Thoracic aorta (tissue), 2 donors: ENCODE measurements around the gene FAM120A. TPM values are rescaled to one million over a fixed set of nuclear protein-coding genes. Genes with fewer than 3 reads are reported as not detected.

ENCODE experiments used
- ATAC-seq: fragments of 150-250 bp; one replicate; pipeline ENCODE4 v1.8.0; 2017; ENCODE audit warnings: low read depth; ENCODE audit not compliant: insufficient number of reproducible peaks, low FRiP score
- DNase-seq: peaks from one replicate; pipeline ENCODE4 v3.0.0-alpha.2; 2020; ENCODE audit warnings: low spot score
- H3K27ac ChIP-seq, 2 donors: fragments of 200-600 bp; sonication (generic); 1 replicate in 1 of 2; 2 replicates in 1 of 2; pipeline ENCODE4 v1.5.1; 2016; ENCODE audit warnings: mild to moderate bottlenecking in 2 of 2, moderate library complexity in 2 of 2
- H3K27me3 ChIP-seq: fragments of 200-600 bp; sonication (generic); replicated peaks from 2 replicates; pipeline ENCODE4 v1.6.0; 2016; ENCODE audit warnings: mild to moderate bottlenecking; ENCODE audit not compliant: insufficient read depth
- H3K36me3 ChIP-seq: fragments of 200-600 bp; sonication (generic); one replicate; pipeline ENCODE4 v1.5.1; 2016
- H3K4me1 ChIP-seq, 2 donors: fragments of 200-600 bp; sonication (generic); 1 replicate in 1 of 2; 2 replicates in 1 of 2; pipeline versions ENCODE4 v1.5.1 to v1.6.0; 2016; ENCODE audit warnings: low read depth in 2 of 2, mild to moderate bottlenecking in 1 of 2; ENCODE audit not compliant: control insufficient read depth in 1 of 2
- H3K4me3 ChIP-seq: fragments of 200-600 bp; sonication (generic); 2 replicates; pipeline ENCODE4 v1.5.1; 2016; ENCODE audit warnings: mild to moderate bottlenecking
- H3K9me3 ChIP-seq: fragments of 200-600 bp; sonication (generic); 2 replicates; pipeline ENCODE4 v1.5.1; 2016
- total RNA-seq, 2 donors: library from RNA; depleted of rRNA; stranded (reverse); fragments of >200 nt; gene quantifications; one replicate each; pipeline versions ENCODE4 v1.1.0 to v1.2.3, GENCODE V29; 2016
- TF ChIP-seq, protein P1 (sequence below): fragments of 200-600 bp; sonication (generic); IDR thresholded peaks from one replicate; pipeline ENCODE4 v1.5.1; 2019; ENCODE audit warnings: antibody characterized with exemption

Gene FAM120A, protein sequence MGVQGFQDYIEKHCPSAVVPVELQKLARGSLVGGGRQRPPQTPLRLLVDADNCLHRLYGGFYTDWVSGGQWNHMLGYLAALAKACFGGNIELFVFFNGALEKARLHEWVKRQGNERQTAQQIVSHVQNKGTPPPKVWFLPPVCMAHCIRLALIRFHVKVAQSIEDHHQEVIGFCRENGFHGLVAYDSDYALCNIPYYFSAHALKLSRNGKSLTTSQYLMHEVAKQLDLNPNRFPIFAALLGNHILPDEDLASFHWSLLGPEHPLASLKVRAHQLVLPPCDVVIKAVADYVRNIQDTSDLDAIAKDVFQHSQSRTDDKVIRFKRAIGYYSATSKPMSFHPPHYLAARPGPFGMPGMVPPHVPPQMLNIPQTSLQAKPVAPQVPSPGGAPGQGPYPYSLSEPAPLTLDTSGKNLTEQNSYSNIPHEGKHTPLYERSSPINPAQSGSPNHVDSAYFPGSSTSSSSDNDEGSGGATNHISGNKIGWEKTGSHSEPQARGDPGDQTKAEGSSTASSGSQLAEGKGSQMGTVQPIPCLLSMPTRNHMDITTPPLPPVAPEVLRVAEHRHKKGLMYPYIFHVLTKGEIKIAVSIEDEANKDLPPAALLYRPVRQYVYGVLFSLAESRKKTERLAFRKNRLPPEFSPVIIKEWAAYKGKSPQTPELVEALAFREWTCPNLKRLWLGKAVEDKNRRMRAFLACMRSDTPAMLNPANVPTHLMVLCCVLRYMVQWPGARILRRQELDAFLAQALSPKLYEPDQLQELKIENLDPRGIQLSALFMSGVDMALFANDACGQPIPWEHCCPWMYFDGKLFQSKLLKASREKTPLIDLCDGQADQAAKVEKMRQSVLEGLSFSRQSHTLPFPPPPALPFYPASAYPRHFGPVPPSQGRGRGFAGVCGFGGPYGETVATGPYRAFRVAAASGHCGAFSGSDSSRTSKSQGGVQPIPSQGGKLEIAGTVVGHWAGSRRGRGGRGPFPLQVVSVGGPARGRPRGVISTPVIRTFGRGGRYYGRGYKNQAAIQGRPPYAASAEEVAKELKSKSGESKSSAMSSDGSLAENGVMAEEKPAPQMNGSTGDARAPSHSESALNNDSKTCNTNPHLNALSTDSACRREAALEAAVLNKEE
- total RNA-seq = 10 to 100 TPM; 65.3 to 87.8 TPM

DNA sequence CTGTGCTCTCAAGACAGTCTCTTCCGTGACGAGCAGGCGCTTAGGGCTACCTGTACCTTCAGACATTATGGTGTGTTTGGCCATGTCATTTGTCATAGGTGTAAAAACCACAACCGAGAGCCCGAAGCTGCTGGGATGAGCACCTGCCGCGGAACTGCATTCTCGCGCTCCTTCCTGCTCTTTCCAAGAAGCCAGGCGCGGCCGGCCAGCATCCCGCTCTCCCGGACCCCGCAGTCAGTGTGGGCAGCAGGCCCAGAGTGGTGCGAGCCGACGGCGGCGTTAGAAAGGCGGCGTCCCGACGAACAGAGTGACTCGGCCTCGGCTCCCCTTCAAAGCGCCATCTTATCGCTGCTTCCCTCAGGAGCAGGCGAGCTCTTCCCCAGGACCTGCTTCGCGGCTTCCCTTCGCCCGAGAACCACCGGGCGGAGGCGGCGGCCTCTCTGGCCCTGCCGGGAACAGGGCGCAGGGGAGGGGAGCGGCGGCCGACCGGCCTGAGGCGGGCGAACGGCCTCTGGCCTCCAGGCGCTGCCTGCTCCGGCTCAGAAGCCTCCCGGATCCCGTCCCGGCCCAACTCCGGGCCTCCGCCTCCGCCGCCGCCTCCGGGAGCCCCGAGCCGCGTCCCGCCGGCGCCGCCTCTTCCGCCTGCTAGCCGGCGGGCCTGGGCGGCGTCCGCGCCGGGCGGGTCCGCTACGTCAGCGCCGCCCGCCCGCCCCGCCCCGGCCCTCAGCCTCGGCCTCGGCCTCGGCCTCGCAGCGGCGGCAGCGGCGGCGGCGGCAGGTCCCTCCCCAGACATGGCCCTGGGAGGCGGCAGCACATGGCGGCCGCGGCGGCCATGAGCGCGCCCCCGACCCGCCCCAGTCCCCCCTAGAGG, at the start of gene FAM120A:
TSS of gene FAM120A (plus strand) at position 741 of the 871 bp plus-strand sequence. CDS start 231 bp downstream, outside the sequence.
- H3K4me1 ChIP-seq = peaks cover 30 to 40% of the 10 kb centered on the region in 2 donors
- peak; percentile 79 for ATAC-seq
- TF ChIP-seq, protein P1, sequence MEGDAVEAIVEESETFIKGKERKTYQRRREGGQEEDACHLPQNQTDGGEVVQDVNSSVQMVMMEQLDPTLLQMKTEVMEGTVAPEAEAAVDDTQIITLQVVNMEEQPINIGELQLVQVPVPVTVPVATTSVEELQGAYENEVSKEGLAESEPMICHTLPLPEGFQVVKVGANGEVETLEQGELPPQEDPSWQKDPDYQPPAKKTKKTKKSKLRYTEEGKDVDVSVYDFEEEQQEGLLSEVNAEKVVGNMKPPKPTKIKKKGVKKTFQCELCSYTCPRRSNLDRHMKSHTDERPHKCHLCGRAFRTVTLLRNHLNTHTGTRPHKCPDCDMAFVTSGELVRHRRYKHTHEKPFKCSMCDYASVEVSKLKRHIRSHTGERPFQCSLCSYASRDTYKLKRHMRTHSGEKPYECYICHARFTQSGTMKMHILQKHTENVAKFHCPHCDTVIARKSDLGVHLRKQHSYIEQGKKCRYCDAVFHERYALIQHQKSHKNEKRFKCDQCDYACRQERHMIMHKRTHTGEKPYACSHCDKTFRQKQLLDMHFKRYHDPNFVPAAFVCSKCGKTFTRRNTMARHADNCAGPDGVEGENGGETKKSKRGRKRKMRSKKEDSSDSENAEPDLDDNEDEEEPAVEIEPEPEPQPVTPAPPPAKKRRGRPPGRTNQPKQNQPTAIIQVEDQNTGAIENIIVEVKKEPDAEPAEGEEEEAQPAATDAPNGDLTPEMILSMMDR = no peak
- peaks cover 20% of the 10 kb centered on the region for H3K36me3 ChIP-seq
- DNase-seq = peak; percentile 12
- no peaks in the 10 kb centered on the region for H3K9me3 ChIP-seq
- H3K27me3 ChIP-seq = no peaks in the 10 kb centered on the region
- H3K27ac ChIP-seq = peak within 1 kb of the TSS; percentile 98
- H3K4me3 ChIP-seq = peak within 1 kb of the TSS; percentile 96

DNA sequence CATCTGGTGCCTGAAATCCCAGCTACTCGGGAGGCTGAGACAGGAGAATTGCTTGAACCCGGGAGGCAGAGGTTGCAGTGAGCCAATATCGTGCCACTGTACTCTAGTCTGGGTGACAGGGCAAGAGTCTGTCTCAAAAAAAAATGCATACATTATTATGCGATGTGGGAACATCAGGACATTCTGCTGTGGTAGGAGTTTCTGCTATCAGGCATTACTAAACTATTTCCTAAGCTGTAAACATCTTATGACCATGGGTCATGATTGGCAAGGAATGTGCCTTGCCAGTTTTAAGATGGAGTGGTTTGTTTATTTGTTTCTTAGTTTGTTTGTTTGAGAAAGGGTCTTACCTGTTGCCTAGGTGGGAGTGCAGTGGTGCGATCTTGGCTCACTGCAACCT, 45.1 kb upstream of the FAM120A start:
- TF ChIP-seq, protein P1 = no peak
- Histone ChIP-seq H3K27me3 (no peaks in the 10 kb centered on the region), H3K27ac (no peak overlapping the region), H3K9me3 (no peaks in the 10 kb centered on the region), H3K4me1 (no peaks in the 10 kb centered on the region), H3K36me3 (no peaks in the 10 kb centered on the region), H3K4me3 (no peak overlapping the region)
- no peak for DNase-seq
- no peak for ATAC-seq

DNA sequence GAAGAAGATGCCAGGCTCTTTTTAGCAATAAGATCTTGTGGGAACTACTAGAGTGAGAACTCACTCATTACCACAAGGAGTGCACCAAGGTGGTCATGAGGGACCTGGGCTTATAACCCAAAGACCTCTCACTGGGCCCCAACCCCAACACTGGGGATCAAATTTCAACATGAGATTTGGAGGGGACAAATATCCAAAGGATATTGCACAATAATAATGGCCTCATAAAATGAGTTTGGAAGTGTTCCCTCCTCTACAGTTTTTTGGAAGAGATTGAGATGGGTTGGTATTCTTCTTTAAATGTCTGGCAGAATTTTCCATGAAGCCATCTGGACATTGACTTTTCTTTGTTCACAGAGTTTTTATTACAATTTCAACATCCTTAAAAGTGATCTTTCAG, 38.0 kb upstream of the FAM120A start:
- no peak overlapping the region for H3K27ac ChIP-seq
- H3K4me3 ChIP-seq = no peak overlapping the region
- no peak for DNase-seq
- no peaks in the 10 kb centered on the region for H3K36me3 ChIP-seq
- no peak for ATAC-seq
- no peaks in the 10 kb centered on the region for H3K27me3 ChIP-seq
- no peaks in the 10 kb centered on the region for H3K4me1 ChIP-seq
- H3K9me3 ChIP-seq = peaks cover 8% of the 10 kb centered on the region
- TF ChIP-seq, protein P1 = no peak

DNA sequence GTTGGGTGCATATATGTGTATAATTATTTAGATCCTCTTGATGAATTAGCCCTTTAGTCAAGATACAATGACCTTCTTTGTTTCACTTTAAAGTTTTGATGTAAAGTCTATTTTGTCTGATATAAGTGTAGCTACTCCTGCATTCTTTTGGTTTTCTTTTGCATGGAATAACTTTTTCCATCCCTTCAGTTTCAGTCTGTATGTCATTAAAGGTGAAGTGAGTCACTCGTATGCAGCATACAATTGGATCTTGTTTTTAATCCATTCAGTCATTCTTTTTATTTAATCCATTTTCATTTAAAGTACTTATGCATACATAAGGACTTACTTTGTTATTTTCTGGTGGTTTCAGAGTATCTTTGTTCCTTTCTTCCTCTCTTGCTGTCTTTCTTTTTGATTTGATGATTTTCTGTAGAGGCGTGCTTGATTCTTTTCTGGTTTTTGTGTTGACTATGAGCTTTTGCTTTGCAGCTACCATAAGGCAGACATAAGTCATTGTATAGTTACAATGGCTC, 36.3 kb upstream of the FAM120A start:
- no peaks in the 10 kb centered on the region for H3K27me3 ChIP-seq
- no peak overlapping the region for H3K27ac ChIP-seq
- H3K4me1 ChIP-seq = no peaks in the 10 kb centered on the region
- TF ChIP-seq, protein P1 = no peak
- H3K9me3 ChIP-seq = peaks cover 21% of the 10 kb centered on the region
- ATAC-seq = no peak
- H3K4me3 ChIP-seq = no peak overlapping the region
- no peaks in the 10 kb centered on the region for H3K36me3 ChIP-seq
- no peak for DNase-seq
